ENCODE data around the gene ERBB2.

DNA sequence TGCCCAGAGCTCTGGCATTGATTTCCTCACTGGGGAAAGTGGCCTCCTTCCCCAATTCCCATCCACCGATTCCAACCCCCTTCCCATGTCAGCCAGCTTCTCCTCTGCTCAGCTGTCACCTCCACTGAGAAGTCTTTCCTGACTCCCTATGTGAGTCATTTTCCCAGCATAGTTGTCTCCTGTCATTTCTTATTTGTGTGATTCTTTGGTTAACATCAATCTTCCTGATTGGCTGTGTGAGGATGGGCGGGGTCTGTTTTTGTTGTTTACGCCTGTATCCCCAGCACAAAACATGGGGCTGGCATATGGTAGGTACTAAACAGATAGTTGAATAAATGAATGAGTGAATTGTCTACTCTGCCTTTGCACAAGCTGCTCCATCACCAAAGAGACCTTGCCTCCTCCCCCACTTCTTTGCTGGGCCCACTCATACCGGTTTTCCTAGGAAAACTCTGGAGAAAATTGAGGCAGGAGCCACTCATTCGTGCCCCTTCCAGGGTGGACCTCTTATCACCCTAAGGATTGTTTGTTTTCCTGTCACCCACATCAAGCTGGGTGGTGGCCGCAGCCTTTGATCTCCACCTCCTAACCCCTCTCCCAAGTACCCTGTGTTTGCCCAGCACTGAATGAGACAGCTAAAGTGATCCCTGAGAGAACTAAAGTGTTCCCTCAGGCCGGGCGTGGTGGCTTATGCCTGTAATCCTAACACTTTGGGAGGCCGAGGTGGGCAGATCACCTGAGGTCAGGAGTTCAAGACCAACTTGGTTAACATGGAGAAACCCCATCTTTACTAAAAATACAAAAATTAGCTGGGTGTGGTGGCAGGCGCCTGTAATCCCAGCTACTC lies 36.7 kb downstream of the ERBB2 start:
- no peak for TF ChIP-seq POLR2A (IDR thresholded peaks at IDR 0.05; ENCODE audit: extremely low read depth, insufficient read length)
- TF ChIP-seq, protein P1, sequence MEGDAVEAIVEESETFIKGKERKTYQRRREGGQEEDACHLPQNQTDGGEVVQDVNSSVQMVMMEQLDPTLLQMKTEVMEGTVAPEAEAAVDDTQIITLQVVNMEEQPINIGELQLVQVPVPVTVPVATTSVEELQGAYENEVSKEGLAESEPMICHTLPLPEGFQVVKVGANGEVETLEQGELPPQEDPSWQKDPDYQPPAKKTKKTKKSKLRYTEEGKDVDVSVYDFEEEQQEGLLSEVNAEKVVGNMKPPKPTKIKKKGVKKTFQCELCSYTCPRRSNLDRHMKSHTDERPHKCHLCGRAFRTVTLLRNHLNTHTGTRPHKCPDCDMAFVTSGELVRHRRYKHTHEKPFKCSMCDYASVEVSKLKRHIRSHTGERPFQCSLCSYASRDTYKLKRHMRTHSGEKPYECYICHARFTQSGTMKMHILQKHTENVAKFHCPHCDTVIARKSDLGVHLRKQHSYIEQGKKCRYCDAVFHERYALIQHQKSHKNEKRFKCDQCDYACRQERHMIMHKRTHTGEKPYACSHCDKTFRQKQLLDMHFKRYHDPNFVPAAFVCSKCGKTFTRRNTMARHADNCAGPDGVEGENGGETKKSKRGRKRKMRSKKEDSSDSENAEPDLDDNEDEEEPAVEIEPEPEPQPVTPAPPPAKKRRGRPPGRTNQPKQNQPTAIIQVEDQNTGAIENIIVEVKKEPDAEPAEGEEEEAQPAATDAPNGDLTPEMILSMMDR (IDR thresholded peaks at IDR 0.05; ENCODE audit: low read depth, low read length): no peak
- TF ChIP-seq, protein P2, sequence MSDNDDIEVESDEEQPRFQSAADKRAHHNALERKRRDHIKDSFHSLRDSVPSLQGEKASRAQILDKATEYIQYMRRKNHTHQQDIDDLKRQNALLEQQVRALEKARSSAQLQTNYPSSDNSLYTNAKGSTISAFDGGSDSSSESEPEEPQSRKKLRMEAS (IDR thresholded peaks at IDR 0.05; ENCODE audit: low read depth, low read length): no peak
- TF ChIP-seq MYC (IDR thresholded peaks at IDR 0.05; ENCODE audit: low read depth, low read length): no peak
